Measurements from ENCODE around the gene CHRNA4. TPM values are rescaled to one million over a fixed set of nuclear protein-coding genes. Genes with fewer than 3 reads are reported as not detected.

CHRNA4 gene
- total RNA-seq, 1 donor from 2014 or later = not detected

DNA sequence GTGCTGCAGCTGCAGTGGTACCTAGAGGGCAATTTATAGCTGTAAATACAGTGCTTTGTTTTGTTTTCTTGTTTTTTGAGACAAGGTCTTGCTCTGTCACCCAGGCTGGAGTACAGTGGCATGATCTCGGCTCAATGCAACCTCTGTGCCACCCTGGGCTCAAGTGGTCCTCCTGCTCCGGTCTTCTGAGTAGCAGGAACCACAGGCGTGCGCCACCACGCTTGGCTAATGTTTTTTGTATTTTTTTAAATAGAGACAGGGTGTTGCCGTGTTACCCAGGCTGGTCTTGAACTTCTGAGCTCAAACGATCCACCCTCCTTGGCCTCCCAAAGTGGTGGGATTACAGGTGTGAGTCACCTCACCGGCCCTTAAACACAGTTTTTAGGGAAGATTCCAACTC lies 26.8 kb downstream of the CHRNA4 start:
- no peak for DNase-seq (ENCODE audit: low spot score)

DNA sequence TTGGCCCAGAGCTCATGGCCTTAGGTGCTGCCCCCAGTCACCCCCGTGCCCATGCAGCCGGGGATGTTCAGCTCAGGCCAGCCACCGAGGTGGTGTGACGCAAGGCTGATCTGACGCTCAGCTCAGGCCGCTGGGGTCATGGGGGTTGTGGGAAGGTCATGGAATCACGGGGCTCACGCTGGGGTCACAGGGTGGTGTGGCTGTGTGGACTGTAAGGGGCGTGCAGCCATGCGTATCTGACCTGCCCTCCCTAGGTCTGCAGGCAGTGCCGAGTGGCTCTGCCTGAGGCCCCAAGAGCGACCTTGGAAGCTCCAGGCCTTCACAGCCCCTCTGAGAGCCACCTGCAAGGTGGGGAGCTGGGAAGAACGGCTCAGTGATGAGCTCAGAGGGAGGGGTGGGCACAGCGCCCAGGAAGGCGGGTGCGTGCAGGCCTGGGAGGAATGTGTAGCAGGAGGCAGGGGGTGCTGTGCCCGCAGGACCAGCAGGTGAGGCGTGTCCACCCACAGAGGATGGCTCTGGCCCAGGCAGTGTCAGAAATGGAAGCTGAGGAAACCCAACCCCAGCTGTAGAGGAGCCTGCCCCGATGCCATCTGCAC lies 27.8 kb downstream of the CHRNA4 start:
- no peak for DNase-seq (ENCODE audit: low spot score)

DNA sequence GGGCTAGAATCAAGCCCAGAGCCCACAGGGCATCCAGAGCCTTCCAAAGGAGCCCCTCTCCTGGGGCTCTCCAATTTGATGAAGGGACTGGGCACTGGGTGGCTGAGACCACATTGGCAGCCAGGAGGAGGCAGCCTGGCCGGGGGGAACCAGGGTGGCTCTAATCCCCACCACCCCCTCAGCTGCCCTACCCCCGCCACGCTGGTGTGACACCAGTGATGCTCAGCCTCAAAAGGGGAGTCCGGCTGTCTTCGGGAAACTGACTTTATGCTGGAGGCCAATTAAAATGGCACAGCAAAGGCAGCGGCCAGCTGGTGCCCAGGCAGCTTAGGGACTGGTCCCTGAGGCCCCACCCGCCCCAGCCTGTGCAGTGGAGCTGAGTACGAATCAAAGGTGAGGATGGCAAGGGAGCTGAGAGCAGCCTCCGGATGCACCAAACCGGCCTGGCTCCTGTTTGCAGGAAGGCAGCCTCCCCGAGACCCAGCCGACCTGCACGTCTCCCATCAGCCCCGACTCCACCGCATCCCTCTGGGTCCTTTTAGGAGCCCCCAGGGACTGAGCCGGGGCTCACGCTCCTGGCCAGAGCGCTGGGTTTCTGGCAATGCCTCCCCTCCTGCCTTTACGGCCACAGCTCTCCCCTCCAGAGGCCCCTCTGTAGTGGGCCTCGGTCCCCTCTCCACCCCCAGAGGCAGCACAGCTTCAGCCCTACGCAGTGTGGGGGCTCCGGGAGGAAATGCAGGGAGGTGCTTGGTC lies 28.5 kb downstream of the CHRNA4 start:
- DNase-seq (ENCODE audit: low spot score) = no peak

DNA sequence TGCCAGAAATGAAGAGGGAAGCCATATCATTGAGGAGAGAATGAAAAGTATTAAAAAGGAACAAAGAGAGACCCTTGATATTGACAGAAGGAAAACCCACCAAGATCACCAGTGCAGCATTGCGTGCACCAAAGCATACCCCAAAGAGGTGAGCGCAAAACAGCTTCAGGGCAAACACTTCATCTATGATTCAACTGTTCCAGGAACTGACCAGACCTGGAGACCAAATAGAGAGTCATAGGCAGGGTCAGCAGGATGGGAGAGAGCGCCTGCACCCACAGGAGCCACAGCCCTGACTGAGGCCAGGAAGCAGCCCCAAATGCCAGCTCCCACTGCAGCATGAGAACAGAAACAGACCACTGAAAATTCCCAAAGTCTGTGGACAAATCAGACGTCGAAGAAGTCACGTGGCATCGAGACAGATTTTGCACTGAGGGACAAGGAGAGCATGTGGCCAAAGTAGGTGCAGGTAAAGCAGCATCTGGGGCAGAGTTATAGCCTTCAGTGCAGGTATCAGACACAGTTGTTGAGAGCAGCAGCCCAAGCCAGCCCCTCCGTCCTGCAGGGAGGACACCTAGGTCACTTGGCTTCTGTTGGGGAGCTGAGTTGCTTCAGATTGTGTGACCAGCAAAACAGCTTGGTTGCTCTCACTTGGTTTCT lies 29.3 kb downstream of the CHRNA4 start:
- no peak for DNase-seq (ENCODE audit: low spot score)

DNA sequence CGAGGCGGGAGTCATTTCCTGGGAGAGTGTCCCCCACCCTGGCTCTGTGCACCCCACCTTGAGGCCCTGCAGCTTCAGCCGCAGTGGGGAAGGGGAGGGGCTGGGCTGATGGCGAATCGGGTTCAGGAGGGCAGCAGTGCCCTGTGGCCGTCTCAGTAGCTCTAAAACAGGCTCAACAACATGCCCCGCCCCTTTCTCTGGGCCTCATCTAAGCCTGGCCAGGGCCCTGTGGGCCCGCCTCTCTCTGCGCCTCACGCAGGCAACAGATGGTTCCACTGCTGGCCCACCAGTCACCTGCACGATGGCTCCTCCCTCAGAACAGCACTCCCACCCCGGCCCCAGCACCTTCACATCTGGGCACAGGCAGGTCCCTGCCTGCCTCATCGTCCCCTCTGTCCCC lies 30.2 kb downstream of the CHRNA4 start:
- DNase-seq (ENCODE audit: low spot score) = no peak

DNA sequence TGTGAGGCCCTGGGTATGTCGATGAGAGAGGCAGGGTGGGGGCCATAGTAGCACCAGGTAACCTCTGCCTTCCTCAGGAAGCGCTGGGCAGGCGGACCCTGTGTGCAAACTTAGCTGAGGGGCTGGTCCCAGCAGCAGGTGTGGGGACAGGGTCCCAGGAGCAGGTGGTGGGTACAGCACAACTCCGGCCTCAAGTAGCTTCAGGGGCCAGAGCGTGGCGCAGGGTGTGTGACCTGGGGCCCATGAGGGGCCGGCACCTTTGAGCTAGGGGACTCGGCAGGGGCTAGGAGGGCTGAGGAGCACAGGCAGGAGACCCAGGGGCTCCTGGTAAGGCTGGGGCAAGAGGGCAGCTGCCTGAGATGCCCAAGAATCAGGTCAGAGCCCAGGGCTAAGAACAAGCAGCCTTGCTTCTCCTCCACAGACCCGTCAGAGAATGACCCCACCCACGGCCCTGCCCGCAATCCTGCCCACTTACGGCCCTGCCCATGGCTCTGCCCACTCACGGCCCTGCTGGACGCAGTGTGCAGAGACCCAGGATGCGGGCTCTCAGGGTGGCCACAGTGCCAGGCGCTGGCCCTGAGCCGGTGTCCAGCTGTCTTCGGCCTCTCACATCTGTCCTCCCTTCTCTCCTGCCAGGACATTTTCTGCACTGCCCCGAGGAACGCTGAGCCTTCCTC lies 30.9 kb downstream of the CHRNA4 start:
- DNase-seq (ENCODE audit: low spot score) = no peak

DNA sequence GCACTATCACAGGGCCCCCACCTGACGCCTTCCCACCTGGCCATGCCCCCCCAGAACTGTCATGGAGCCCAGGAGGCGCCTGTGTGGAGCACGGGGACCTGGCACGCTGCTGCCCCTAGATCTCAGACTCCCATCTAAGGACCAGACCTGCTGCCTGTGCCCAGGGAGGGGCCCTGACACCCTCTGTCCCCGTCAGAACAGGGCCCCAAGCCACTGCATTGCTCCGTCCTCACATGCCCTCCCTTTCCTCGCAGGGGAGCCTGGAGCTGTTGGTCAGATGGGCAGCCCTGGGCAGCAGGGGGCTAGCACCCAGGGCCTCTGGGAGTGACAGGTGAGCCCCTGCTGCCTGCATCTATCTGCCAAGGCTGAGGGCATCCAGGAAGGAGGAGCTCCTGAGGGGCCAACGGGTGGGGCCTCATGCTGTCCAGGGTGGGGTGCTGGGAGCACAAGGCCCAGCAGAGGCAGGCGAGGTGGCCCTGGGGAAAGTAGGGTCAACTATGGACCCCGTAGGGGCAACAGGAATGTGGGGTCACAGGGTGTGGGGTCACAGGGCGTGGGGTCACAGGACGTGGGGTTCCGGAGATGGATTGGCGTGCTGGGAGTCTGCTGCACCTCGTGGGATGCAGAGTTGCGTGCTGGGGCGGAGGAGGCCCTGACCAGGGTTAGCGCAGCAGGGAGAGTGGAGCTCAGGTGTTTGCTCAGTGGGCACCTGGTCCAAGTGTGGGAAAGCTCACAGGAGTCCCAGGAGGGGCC lies 31.6 kb downstream of the CHRNA4 start:
- no peak for DNase-seq (ENCODE audit: low spot score)

DNA sequence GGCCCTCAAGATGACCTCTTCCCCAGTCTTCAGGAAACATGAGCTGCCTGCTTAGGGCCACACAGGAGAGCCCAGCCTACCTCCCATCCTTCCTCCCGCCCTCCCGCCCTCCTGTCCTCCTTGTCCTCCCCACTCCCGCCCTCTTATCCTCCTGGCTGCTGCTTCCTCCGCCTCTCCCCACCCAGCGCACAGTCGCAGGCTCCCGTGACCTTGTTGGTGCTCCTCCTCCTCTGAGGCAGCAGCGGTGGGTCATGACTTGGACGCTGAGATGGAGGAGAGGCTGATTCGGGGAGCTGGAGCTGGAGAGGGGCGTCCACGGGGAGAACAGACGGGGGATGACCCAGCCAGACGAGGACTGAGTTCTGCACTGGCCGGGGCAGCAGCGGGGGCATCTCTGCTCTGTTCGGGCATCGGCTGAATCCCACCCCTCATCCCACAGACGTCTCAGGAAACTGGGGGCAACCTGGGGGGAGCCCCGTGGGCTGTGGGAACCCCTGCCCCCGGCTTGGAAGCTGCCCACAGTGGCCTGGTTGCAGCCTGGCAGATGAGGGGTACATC lies 32.4 kb downstream of the CHRNA4 start:
- DNase-seq (ENCODE audit: low spot score) = no peak

DNA sequence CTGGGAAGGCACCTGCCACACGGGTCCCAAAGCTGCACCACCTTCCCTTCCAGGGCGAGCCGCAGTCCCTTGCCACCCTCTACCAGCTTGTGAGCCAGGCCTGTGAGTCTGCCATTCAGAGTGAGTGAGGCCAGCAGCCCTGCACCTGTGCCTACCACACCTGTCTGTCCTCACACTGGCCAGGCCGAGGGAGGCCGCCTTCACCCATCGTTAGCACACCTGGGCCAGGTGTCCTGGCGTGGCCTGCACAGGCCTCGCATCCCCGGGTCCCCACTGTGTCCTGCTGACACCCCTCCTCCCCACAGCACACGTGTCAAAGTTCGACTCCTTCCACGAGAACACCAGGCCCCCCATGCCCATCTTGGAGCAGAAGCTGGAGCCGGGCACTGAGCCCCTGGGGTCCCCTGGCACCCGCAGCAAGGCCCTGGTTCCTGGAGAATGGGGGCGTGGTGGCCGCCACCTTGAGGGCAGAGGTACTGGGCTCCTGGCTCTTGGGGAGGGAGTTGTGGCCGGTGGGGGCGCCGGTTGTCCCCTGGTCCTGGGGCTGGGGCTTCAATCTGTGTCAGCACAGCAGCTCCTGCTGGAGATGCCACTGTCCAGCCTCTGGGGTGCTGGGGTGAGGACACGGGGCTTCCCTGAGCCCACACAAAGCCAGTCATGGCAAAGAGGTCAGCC lies 33.0 kb downstream of the CHRNA4 start:
- no peak for DNase-seq (ENCODE audit: low spot score)

DNA sequence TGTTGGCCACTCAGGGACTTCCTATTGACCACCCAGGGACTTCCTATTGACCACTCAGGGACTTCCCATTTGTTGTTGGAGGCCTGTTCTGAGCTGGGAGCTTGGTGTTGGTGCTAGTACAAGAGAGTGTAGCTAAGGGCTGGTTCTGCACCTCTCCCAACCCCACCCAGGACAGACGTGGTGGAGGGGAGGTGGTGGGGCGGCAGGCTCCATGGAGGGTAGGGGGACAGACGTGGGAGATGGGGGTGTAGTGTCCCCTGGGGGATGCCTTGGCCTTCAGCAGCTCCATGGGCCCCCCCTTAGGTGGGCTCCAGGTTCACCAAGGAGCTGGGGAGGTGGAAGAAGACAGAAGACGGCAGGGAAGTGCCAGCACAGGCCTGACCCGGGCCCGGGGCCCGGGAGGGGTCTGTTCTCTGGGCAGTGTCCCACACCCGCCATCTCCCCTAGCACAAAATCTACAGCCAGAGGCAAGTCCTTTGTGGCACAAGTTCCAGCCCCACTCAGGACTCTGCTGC lies 33.9 kb downstream of the CHRNA4 start:
- DNase-seq (ENCODE audit: low spot score) = no peak

DNA sequence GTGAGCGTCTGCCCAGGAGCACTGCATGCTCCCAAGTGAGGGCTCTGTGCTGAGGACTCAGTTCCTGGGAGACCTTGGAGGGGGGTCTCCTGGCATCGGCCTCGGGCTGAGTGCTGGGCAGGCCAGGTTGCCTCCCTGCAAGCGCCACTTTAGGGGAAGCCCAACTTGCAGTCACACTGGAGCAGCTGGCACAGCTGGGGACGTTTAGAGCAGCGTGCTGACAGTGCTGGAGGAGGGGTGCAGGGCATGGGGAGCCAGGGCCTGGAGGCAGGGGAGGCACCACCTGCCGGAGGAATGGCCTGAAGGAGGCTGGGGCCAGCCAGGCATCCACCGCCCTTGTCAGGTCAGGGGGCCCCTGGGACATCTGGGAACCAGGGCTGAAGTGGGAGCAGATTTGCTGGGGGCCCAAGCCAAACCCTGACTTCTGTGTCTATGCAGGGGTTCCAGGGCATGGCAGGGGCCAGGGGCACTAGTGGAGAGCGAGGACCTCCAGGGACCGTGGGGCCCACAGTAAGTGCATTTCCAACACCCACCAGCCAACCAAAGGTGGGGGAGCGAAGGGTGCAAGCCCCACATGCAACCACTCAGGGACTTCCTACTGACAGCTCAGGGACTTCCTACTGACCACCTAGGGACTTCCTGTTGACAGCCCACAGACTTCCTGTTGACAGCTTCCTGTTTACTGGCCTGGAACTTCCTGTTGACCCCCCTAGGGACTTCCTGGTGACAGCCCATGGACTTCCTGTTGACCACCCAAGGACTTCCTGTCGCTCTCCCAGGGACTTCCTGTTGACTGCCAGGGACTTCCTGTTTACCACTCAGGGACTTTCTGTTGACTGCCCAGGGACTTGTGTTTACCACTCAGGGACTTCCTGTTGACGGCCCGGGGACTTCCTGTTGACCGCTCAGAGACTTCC lies 34.6 kb downstream of the CHRNA4 start:
- DNase-seq (ENCODE audit: low spot score) = no peak

DNA sequence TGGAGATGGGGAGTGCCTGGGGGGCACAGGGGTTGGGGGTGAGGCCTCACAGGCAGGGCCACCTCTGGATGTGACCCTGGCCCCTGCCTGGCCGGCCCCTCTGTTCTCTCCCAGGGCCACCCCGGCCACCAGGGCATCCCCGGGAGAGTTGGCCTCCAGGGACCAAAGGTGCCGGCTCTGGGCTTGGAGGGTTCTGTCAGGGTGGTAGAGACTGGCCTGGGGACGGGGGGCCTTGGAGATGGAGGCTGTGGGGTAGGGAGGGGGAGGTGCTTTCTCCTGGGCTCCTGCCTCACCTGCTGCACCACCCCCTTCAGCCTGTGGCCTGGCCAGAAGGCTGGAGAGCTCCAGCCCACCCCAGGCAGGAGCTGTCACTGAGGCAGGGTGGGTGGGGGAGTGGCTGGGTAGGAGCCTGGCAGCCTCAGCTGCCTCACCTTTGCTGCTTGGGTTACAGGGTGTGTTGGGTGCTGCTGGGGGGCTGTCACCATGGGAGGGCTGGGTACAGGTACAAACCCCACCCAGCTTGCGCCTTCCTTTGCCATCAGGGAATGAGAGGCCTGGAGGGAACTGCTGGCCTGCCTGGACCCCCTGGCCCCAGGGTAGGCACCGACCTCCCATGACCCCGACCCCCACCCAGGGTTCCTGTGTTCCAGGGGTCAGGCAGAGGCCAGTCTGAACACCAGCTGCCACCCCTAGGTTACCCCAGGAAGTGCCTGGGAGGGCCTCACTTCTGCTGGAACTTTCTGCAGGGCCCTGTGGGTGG lies 35.4 kb downstream of the CHRNA4 start:
- DNase-seq (ENCODE audit: low spot score) = no peak

DNA sequence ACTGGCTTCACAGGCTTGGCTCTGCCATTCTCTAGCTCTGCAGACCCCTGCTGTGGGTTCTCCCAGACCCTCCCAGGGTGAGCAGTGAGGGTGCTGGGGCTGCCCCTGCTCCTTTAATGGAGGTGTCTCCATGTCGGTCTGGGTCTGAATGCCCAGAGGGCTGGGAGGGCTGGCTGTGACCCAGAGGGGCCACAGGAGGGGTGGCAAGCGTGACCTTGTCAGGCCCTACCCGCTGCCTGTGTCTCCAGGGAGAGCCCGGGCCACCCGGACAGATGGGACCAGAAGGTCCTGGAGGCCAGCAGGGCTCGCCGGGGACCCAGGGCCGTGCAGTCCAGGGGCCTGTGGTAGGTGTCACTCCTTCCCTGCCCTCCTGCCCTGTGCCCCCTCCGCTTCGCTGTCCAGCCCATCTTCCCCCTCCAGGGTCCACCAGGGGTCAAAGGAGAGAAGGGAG lies 36.1 kb downstream of the CHRNA4 start:
- no peak for DNase-seq (ENCODE audit: low spot score)

DNA sequence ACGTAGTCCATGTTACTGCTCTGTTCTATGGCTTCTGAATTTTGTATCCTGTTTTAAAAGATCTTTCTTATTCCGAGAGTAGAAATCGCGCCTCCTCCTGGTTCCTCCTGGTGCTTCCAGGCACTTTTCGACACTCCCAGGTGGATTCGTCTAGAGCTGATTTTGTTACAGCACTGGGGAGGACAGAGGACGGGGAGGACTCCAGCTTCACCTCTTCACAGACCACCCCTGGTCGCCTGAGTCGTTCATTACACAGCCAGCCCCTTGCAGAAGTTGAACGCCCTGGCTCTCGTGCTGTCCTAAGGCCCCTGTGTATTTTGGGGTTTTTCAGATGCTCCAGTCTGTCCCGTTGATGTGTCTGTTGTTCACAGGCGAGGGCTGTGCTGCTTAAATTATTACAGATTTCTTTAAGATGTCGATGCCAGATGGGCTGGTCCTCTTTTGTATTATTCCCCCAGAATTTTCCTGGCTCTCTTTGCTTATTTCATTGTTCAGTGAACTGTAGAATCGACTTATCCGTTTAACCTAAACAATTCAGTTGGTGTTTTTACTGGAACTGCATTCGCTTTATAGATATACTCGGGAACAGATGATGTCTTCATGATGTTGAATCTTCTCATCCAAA lies 37.7 kb downstream of the CHRNA4 start:
- DNase-seq (ENCODE audit: low spot score) = no peak

DNA sequence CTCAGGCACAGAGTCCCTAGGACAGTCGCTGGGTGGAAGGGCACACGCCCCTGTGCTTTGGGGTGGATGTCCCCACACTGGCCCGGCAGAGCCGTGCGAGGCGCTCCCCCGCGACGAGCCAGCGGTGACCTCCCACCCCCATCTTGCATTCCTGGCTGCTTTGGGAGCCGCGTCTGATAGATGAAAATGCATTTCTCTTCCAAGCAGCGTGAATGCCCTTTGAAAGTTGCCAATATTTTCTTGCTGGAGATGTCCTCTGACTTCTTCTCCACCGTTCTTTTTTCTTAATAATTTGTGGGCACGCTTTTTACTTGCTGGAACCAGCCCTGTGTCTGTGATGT lies 38.2 kb downstream of the CHRNA4 start:
- no peak for DNase-seq (ENCODE audit: low spot score)

DNA sequence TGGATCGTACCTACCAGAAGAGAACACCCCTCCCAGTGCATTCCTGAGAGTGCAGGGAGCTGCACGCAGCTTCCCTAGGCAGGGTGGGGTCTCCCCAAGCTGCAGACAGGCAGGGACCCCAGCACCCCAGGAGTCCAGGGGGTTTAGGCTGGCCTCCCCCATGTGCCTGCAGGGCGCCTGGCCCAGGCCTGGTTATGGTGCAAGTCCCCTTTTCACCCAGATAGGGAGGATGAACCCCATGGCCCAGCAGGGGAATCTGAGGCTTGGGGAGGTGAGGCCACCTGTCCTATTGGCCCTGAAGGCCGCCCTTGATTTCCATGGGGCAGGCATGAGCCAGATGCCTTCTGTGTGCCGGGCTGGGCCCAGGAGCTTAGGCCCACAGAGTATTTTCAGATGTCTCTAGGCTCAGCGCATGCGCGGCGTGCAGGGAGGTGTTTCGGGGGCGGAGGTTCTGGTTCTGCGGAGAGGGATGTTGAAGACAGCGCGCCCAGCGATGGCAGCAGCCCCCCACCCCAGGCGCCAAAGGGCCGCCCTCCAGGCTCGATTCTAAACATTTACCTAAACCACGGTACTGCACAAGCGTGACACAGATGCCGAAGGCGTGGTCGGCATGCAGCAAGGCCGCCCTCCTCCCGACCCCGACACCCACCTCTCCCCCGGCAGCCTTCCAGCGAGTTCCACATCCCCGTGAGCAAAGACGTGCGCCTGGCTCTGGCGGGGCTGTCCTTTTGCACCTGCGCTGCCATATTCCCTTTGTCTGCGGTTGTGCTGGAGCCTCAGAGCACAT lies 38.8 kb downstream of the CHRNA4 start:
- DNase-seq (ENCODE audit: low spot score) = no peak

DNA sequence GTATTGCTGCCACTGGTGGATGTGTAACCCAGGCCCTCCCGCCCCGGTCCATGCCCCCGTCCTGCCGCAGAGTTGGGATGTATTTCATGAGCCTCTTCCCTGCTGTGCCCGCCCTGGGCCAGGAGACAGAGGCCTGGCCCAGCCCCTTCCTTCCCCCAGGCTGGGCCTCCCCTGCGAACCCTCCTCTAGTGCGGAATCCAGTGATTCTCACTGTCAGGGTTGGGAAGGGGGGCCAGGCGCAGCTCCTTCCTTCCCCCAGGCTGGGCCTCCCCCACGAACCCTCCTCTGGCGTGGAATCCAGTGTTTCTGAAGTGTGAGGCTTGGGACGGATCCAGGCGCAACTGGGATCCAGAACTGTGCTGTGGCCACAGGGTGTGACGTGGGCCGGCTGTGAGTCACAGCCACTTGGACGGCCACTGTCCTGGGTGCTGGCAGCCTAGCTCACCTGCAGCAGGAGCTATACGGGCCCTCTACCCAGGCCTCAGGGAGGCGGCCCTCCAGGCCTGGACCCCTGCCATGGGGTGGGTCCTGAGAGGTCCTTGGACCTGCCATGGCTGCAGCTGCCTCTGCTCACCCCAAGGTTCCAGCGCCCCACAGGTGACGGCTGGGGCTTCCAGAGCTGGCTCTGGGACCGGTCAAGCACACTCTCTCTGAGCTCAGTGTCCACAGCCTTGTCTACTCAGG lies 39.9 kb downstream of the CHRNA4 start:
- DNase-seq (ENCODE audit: low spot score) = no peak
